Measurements from ENCODE around the gene DBF4B.
"Not testable (repeated sequence)": the region's sequence is repeated elsewhere in the genome, so short reads cannot be mapped to it uniquely, and the experiment has no call there.

The DBF4B gene

DNA sequence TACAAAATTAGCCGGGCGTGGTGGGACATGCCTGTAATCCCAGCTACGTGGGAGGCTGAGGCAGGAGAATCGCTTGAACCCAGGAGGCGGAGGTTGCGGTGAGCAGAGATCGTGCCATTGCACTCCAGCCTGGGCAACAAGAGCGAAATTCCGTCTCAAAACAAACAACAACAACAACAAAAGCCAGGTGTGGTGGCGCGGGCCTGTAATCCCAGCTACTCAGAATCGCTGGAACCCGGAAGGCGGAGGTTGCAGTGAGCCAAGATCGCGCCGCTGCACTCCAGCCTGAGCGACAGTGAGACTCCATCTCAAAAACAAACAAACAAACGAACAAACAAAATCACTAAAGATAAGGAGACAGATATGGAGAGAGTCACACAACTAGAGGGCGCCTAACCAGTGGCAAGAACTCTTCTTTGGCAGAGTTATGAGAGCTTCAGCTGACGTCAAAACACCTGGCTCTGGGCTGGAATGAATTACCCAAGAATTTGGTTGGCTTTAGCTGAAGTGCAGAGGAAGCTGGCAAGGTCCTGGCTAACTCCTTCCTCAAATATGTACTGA is 17.6 kb upstream of the DBF4B start:
- not testable (repeated sequence) for H3K9me3 ChIP-seq (ENCODE audit: control insufficient read depth, insufficient read depth, low read length); H3K36me3 ChIP-seq (ENCODE audit: insufficient read depth, low read length)
- Histone ChIP-seq H3K9ac (ENCODE audit: low read depth, low read length) (peak overlapping the region; percentile 5; the same call in 1 of the 2 replicates), H3K4me1 (ENCODE audit: insufficient read depth, low read length) (peaks cover 12% of the 10 kb centered on the region)

- Histone ChIP-seq H3K9ac (ENCODE audit: low read depth, low read length) (no peak overlapping the region), H3K9me3 (ENCODE audit: control insufficient read depth, insufficient read depth, low read length) (no peaks in the 10 kb centered on the region), H3K36me3 (ENCODE audit: insufficient read depth, low read length) (no peaks in the 10 kb centered on the region), H3K4me1 (ENCODE audit: insufficient read depth, low read length) (peaks cover 9% of the 10 kb centered on the region)
These were observed 14.9 kb upstream of the DBF4B start for GRCh38 chr17:44693609-44694008.

DNA sequence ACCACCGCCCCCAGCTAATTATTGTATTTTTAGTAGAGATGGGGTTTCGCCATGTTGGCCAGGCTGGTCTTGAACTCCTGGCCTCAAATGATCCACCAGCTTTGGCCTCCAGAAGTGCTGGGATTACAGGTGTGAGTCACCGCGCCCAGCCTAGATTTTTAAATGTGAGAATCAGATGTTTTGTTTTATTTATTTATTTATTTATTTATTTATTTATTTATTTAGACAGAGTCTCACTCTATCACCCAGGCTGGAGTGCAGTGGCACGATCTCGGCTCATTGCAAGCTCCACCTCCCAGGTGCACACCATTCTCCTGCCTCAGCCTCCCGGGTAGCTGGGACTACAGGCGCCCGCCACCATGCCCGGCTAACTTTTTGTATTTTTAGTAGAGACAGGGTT is 8.2 kb upstream of the DBF4B start:
- H3K4me1 ChIP-seq (ENCODE audit: insufficient read depth, low read length); H3K36me3 ChIP-seq (ENCODE audit: insufficient read depth, low read length); H3K9me3 ChIP-seq (ENCODE audit: control insufficient read depth, insufficient read depth, low read length); H3K9ac ChIP-seq (ENCODE audit: low read depth, low read length): not testable (repeated sequence)

DNA sequence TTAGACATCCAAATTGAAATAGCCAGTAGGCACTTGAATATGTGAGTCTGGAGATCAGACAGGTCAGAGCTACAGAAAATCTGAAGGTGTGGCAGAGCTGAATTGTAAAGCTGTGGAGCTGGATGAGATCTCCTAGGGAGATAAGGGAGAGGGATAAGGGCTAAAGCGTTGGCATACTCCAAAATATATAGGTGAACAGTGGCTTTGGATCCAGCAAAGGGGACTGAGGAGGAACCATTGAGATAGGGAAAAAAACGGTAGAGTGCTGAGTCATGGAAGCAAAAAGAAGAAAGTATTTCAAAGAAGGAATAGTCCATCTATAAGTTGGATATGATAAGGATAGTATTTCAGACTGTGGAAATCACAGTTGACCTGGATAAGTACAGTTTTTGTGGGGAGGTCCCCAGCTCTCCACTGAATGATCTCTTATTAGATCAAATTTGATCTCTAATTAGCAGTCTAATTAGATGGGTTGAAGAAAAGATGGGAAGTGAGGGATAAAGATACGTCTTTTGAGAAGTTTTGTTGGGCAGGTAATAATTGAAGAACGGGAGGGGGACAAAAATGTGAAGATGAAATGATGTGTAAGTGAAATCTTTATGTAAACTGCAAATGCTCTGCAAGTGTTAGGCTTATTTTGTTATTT is 587 bp upstream of the DBF4B start:
- Histone ChIP-seq H3K4me1 (ENCODE audit: insufficient read depth, low read length) (0 out of 2 replicates have a peak, but pooled peaks cover 6% of the 10 kb centered on the region), H3K9ac (ENCODE audit: low read depth, low read length) (peak overlapping the region; percentile 68; the same call in 1 of the 2 replicates), H3K36me3 (ENCODE audit: insufficient read depth, low read length) (no peaks in the 10 kb centered on the region), H3K9me3 (ENCODE audit: control insufficient read depth, insufficient read depth, low read length) (no peaks in the 10 kb centered on the region)

DNA sequence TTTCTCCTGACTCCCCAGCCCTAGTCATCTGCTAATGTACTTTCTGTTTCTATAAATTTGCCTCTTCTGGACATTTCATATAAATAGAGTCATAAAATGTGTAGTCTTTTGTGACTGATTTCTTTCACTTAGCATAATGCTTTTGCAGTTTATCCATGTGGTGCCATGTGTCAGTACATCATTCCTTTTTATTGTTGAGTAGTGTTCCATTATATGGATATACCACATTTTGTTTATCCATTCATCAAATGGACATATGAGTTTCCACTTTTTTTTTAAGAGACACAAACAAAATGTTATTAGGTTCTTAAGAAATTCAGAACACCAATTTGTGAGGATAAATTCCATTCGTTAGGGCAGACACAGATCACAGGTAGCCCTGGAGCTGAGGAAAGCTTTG is 11.0 kb downstream of the DBF4B start:
- Histone ChIP-seq H3K36me3 (ENCODE audit: insufficient read depth, low read length) (peaks cover 27% of the 10 kb centered on the region), H3K4me1 (ENCODE audit: insufficient read depth, low read length) (no peaks in the 10 kb centered on the region), H3K9me3 (ENCODE audit: control insufficient read depth, insufficient read depth, low read length) (no peaks in the 10 kb centered on the region), H3K9ac (ENCODE audit: low read depth, low read length) (no peak overlapping the region)

DNA sequence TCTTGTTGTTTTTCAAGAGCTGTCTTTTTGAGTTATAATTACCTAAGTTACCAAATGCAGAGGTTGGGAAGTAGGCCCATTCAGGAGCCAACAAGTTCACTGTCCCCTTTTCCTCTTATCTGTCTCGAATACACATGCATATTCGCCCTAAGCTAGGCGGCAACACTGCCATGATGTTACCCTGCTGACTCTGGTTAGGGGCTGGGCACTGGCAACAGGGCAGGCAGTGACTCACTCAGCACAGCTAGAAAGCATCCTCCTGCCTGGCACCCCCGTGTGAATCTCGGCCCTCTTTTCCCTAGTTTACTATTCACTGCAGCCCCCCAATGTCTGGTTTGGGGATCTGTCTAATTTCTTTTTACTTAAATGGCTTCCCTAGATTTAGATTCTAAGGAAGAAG is 13.8 kb downstream of the DBF4B start:
- Histone ChIP-seq H3K9me3 (ENCODE audit: control insufficient read depth, insufficient read depth, low read length) (no peaks in the 10 kb centered on the region), H3K36me3 (ENCODE audit: insufficient read depth, low read length) (peaks cover 27% of the 10 kb centered on the region), H3K9ac (ENCODE audit: low read depth, low read length) (no peak overlapping the region), H3K4me1 (ENCODE audit: insufficient read depth, low read length) (no peaks in the 10 kb centered on the region)

- H3K4me1 ChIP-seq (ENCODE audit: insufficient read depth, low read length); H3K9me3 ChIP-seq (ENCODE audit: control insufficient read depth, insufficient read depth, low read length); H3K9ac ChIP-seq (ENCODE audit: low read depth, low read length): not testable (repeated sequence)
- H3K36me3 ChIP-seq (ENCODE audit: insufficient read depth, low read length) = peaks cover 19% of the 10 kb centered on the region
These were observed 17.7 kb downstream of the DBF4B start for GRCh38 chr17:44726121-44726520.

DNA sequence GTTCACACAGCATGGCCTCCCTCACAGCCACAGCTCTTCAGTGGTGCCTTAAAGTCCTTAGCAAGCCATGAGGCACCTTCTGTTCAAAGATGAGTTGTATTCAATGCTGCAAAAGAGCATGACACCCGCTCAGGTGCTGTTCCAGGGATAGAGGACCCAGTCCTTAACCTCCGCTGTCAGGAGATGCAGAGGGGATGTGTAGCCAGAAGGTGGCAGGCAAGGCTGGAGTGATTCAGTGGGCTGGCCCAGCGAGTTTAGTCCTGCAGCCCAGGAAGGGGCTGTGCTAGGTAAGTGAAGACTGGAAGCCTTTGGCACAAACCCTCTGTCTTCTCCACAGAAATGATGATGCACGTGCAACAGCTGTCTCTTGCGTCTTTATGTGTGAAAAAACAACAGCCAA is 25.3 kb downstream of the DBF4B start:
- peaks cover 24% of the 10 kb centered on the region for H3K36me3 ChIP-seq (ENCODE audit: insufficient read depth, low read length)
- H3K9ac ChIP-seq (ENCODE audit: low read depth, low read length) = no peak overlapping the region

DNA sequence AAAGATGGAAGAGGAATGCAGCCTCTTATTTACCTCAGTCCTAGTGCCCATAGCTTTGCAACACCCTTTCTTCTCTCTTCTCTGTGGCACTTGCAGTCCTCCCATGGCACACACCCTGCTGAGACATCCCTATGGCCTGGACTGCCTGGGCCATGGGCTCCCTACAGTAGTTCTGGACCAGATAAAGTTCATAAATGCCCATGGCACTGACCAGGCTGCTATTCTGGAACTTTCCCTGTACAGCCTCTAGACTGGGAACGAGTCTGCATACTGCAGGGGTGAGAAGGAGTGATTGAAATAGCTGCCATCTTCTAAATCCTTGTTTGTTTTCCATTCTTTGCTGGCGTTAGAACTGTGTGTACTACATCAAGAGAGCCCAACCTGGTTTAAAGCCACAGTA is 25.8 kb downstream of the DBF4B start:
- H3K36me3 ChIP-seq (ENCODE audit: insufficient read depth, low read length) = peaks cover 24% of the 10 kb centered on the region
- H3K9ac ChIP-seq (ENCODE audit: low read depth, low read length) = no peak overlapping the region
- peaks cover 22% of the 10 kb centered on the region for H3K4me1 ChIP-seq (ENCODE audit: insufficient read depth, low read length)
- H3K9me3 ChIP-seq (ENCODE audit: control insufficient read depth, insufficient read depth, low read length) = no peaks in the 10 kb centered on the region

More for the DNA sequence above, 25.3 kb downstream of the DBF4B start:
- H3K9me3 ChIP-seq (ENCODE audit: control insufficient read depth, insufficient read depth, low read length) = no peaks in the 10 kb centered on the region
- H3K4me1 ChIP-seq (ENCODE audit: insufficient read depth, low read length) = peaks cover 19% of the 10 kb centered on the region

DNA sequence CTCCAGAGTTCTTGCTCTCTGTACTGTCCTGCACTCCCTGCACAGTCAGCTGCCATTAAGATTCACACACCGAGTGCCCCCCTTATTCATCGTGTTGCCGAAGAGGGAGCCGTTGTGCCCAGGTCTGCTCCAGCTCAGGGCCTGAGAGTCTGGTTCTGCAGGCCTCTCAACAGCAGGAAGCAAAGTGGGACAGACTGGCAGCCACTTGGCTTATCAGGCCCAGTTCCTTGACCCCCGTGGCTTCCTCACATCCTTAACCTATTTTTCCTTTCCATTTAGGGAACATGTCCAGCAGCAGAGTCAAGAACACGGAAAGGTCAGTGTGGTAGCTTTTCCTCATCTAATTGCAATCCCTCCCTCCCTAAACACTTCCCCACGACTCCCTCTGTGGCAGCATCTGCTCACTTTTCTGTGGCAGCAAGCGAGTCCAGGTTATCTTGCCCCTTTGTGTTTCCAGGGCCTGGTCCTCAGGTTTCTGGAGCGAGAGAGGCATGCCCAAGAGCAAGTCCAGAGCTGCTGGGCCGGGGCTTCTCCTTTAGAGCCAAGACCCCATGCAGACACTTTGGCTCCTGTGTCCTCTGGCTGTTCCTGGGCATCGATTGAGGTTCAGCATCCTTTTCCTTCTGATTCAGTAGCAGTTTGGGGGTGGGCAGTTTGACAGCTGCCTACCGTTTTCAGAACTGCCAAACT is 28.2 kb downstream of the DBF4B start:
- peaks cover 23% of the 10 kb centered on the region for H3K36me3 ChIP-seq (ENCODE audit: insufficient read depth, low read length)
- no peaks in the 10 kb centered on the region for H3K9me3 ChIP-seq (ENCODE audit: control insufficient read depth, insufficient read depth, low read length)
- H3K4me1 ChIP-seq (ENCODE audit: insufficient read depth, low read length) = peaks cover 22% of the 10 kb centered on the region
- no peak overlapping the region for H3K9ac ChIP-seq (ENCODE audit: low read depth, low read length)

DNA sequence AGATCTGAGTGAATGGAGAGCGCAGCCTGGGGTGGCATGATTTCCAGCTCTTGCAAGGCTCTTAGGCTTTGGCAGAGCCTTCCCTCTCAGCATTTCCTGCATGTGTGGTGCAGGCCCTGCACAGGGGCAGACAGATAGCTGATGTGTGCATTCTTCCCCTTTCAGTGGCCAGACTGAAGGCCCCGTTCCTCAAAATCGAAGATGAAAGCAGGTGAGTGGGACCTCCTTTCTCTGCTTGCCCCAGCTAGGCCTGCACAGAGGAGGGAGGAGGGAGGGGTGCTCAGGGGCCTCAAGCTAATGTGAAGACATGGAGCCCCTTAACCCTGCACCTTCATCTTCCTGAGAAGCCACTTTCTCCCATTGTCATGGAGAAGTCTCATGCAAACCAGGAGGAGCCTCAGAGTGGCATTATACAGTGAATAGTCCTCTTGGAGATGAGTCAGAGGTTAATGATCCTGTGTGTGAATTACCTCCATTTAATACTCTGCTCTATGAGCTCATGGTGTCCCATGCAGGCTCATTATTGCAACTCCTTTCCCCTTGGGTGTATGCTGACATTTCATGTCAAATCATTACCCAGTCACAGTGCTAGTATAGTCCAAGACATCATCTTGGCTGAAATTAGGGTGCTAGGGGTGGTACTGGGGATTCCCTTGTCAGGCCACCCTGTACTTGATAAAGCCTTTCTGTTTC is 29.9 kb downstream of the DBF4B start:
- no peaks in the 10 kb centered on the region for H3K9me3 ChIP-seq (ENCODE audit: control insufficient read depth, insufficient read depth, low read length)
- H3K4me1 ChIP-seq (ENCODE audit: insufficient read depth, low read length) = peaks cover 22% of the 10 kb centered on the region
- H3K9ac ChIP-seq (ENCODE audit: low read depth, low read length) = no peak overlapping the region
- H3K36me3 ChIP-seq (ENCODE audit: insufficient read depth, low read length) = peaks cover 25% of the 10 kb centered on the region

GRCh38 chr17:44741316-44741715 is 32.9 kb downstream of the DBF4B start:
- Histone ChIP-seq H3K36me3 (ENCODE audit: insufficient read depth, low read length) (peaks cover 14% of the 10 kb centered on the region), H3K9me3 (ENCODE audit: control insufficient read depth, insufficient read depth, low read length) (no peaks in the 10 kb centered on the region), H3K4me1 (ENCODE audit: insufficient read depth, low read length) (peaks cover 22% of the 10 kb centered on the region), H3K9ac (ENCODE audit: low read depth, low read length) (no peak overlapping the region)

DNA sequence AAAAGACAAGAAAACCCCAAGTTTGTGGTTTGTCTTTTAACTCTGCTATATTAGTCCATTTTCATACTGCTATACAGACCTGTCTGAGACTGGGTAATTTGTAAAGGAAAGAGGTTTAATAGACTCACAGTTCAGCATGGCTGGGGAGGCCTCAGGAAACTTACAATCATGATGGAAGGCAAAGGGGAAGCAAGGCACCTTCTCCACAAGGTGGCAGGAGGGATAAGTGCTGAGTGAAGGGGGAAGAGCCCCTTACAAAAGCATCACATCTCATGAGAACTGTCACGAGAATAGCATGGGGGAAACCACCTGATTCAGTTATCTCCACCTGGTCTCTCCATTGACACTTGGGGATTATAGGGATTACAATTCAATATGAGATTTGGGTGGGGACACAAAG is 36.8 kb downstream of the DBF4B start:
- Histone ChIP-seq H3K36me3 (ENCODE audit: insufficient read depth, low read length) (peaks cover 10% of the 10 kb centered on the region), H3K9ac (ENCODE audit: low read depth, low read length) (no peak overlapping the region), H3K4me1 (ENCODE audit: insufficient read depth, low read length) (no peaks in the 10 kb centered on the region; the same call in 1 of the 2 replicates), H3K9me3 (ENCODE audit: control insufficient read depth, insufficient read depth, low read length) (no peaks in the 10 kb centered on the region)

GRCh38 chr17:44745738-44746137 is 37.3 kb downstream of the DBF4B start:
- H3K36me3 ChIP-seq (ENCODE audit: insufficient read depth, low read length); H3K9me3 ChIP-seq (ENCODE audit: control insufficient read depth, insufficient read depth, low read length): not testable (repeated sequence)

More at GRCh38 chr17:44745738-44746137, 37.3 kb downstream of the DBF4B start:
- H3K4me1 ChIP-seq (ENCODE audit: insufficient read depth, low read length); H3K9ac ChIP-seq (ENCODE audit: low read depth, low read length): not testable (repeated sequence)

Measured in ES-I3 (cell line).